Smooth muscle cell (in vitro differentiated cells): ENCODE results near the gene TFDP1. TPM values are rescaled to one million over a fixed set of nuclear protein-coding genes. Genes with fewer than 3 reads are reported as not detected.

Experiments
- DNase-seq: peaks from one replicate; lab custom pipeline; 2025; ENCODE audit not compliant: unreplicated experiment; lab: John Stamatoyannopoulos, UW
- H2AFZ ChIP-seq: fragments of 200-600 bp; sonication (generic); 2 replicates; pipeline ENCODE4 v1.6.0; 2016; ENCODE audit warnings: antibody characterized with exemption, low read depth, mild to moderate bottlenecking
- H3F3A ChIP-seq: fragments of 200-600 bp; sonication (generic); 2 replicates; pipeline ENCODE4 v1.6.0; 2017; ENCODE audit warnings: antibody characterized with exemption, low read depth
- H3K27ac ChIP-seq: fragments of 200-600 bp; sonication (generic); 2 replicates; pipeline ENCODE4 v1.5.1; 2016; ENCODE audit warnings: low read depth, mild to moderate bottlenecking
- H3K27me3 ChIP-seq: fragments of 200-600 bp; sonication (generic); 2 replicates; pipeline ENCODE4 v1.6.1; 2016; ENCODE audit warnings: low read depth, mild to moderate bottlenecking
- H3K36me3 ChIP-seq: fragments of 200-600 bp; sonication (generic); 2 replicates; pipeline ENCODE4 v1.5.1; 2016; ENCODE audit warnings: low read depth
- H3K4me1 ChIP-seq: fragments of 200-600 bp; sonication (generic); 2 replicates; pipeline ENCODE4 v1.5.1; 2016; ENCODE audit warnings: low read depth
- H3K4me2 ChIP-seq: fragments of 200-600 bp; sonication (generic); 2 replicates; pipeline ENCODE4 v1.6.0; 2016; ENCODE audit warnings: mild to moderate bottlenecking
- H3K4me3 ChIP-seq: fragments of 200-600 bp; sonication (generic); 2 replicates; pipeline ENCODE4 v1.5.1; 2016; ENCODE audit warnings: mild to moderate bottlenecking
- H3K79me2 ChIP-seq: fragments of 200-600 bp; sonication (generic); 2 replicates; pipeline ENCODE4 v1.6.0; 2016; ENCODE audit warnings: low read depth, mild to moderate bottlenecking
- H3K9ac ChIP-seq: fragments of 200-600 bp; sonication (generic); 2 replicates; pipeline ENCODE4 v1.6.0; 2016; ENCODE audit warnings: low read depth
- H3K9me3 ChIP-seq: fragments of 200-600 bp; sonication (generic); replicated peaks from 2 replicates; pipeline ENCODE4 v1.5.1; 2016; ENCODE audit warnings: low read depth
- H4K20me1 ChIP-seq: fragments of 200-600 bp; sonication (generic); 2 replicates; pipeline ENCODE4 v1.6.0; 2016; ENCODE audit warnings: low read depth
- CTCF ChIP-seq: fragments of 200-600 bp; sonication (generic); IDR thresholded peaks from 2 replicates; pipeline ENCODE4 v1.5.1; 2017; ENCODE audit warnings: borderline replicate concordance, mild to moderate bottlenecking, antibody characterized with exemption; ENCODE audit not compliant: insufficient read depth, poor library complexity, severe bottlenecking
- WGBS: methylation state at CpG from one replicate; pipeline ENCODE4 v1.1.7; 2016; ENCODE audit warnings: low lambda C conversion rate; 5-methylcytosine and 5-hydroxymethylcytosine counted together
- polyA plus RNA-seq: library from polyadenylated mRNA; unstranded; fragments of >200 nt; fragmentation: Nextera tagmentation; extraction: Ambion mirVana; gene quantifications from 2 replicates; pipeline ENCODE4 v1.2.1, GENCODE V29; 2016
- total RNA-seq: library from RNA; depleted of rRNA; stranded (reverse); fragments of >200 nt; gene quantifications from 2 replicates; pipeline ENCODE4 v1.2.3, GENCODE V29; 2014

Gene TFDP1
- total and polyA plus RNA-seq, 2 experiments from 2014 or later: 52.8 to 53.6 TPM

GRCh38 chr13:113637262-113638160 is 53.0 kb downstream of the TFDP1 start:
- Histone ChIP-seq H3K9me3 (no peaks in the 10 kb centered on the region), H3K27me3 (no peaks in the 10 kb centered on the region), H3K27ac (no peak overlapping the region), H2AFZ (no peak overlapping the region), H3K4me2 (no peak overlapping the region), H3K9ac (no peak overlapping the region), H4K20me1 (no peaks in the 10 kb centered on the region), H3F3A (no peaks in the 10 kb centered on the region), H3K79me2 (no peaks in the 10 kb centered on the region), H3K4me1 (no peaks in the 10 kb centered on the region), H3K36me3 (peaks cover 15% of the 10 kb centered on the region), H3K4me3 (no peak overlapping the region)
- no peak for TF ChIP-seq CTCF
- WGBS: 96% methylated on average over 30 of the region's 30 CpGs
- no peak for DNase-seq

DNA sequence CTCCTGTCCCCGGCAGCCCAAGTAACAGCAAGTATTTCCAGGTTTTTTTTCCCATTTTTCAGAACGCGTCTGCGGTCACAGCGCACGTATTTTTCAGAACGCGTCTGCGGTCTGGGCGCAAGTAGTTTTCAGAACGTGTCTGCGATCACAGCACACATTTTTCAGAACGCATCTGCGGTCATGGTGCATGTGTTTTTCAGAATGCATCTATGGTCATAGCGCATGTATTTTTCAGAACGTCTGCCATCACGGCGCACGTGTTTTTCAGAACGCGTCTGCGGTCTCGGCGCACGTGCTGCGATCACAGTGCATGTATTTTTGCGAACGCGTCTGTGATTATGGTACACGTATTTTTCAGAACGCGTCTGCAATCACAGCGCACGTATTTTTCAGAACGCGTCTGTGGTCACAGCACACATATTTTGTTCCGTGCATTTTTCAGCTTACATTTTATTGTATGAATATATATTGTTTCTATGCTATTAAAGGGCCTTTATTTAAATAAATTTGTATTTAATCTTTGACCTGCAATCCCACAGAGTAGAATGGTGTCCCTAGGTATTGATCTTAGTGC is 53.7 kb downstream of the TFDP1 start:
- Histone ChIP-seq H3K4me1 (no peaks in the 10 kb centered on the region), H3K27ac (no peak overlapping the region), H2AFZ (no peak overlapping the region), H3K36me3 (peaks cover 15% of the 10 kb centered on the region), H3K4me3 (no peak overlapping the region), H4K20me1 (no peaks in the 10 kb centered on the region), H3K79me2 (no peaks in the 10 kb centered on the region), H3K9ac (no peak overlapping the region), H3K4me2 (no peak overlapping the region), H3K9me3 (no peaks in the 10 kb centered on the region), H3K27me3 (no peaks in the 10 kb centered on the region), H3F3A (no peaks in the 10 kb centered on the region)
- TF ChIP-seq CTCF: no peak
- no peak for DNase-seq
- WGBS: 98% methylated on average over 37 of the region's 37 CpGs

- no peaks in the 10 kb centered on the region for H4K20me1 ChIP-seq
- H3K4me1 ChIP-seq: no peaks in the 10 kb centered on the region
- H3K9me3 ChIP-seq: no peaks in the 10 kb centered on the region
- no peak overlapping the region for H3K4me2 ChIP-seq
- H3K4me3 ChIP-seq: no peak overlapping the region
- peaks cover 15% of the 10 kb centered on the region for H3K36me3 ChIP-seq
- DNase-seq: no peak
- H3K27me3 ChIP-seq: no peaks in the 10 kb centered on the region
- no peaks in the 10 kb centered on the region for H3F3A ChIP-seq
- H3K79me2 ChIP-seq: no peaks in the 10 kb centered on the region
- H3K9ac ChIP-seq: no peak overlapping the region
- H3K27ac ChIP-seq: no peak overlapping the region
- WGBS: 98% methylated on average over 8 of the region's 8 CpGs
- H2AFZ ChIP-seq: no peak overlapping the region
- TF ChIP-seq CTCF: no peak
Measured at GRCh38 chr13:113638806-113639205, 54.3 kb downstream of the TFDP1 start.
